PFSK-1 (cell line): ENCODE measurements around the gene GFRA1.

Experiments
- FOXP2 ChIP-seq: optimal IDR thresholded peaks from 2 replicates; pipeline ENCODE3; 2011; ENCODE audit warnings: borderline replicate concordance, control low read depth, inconsistent platforms; ENCODE audit not compliant: insufficient read depth; ENCODE audit errors: extremely low read length, extremely low read depth
- POLR2AphosphoS5 ChIP-seq: IDR thresholded peaks from 2 replicates; pipeline ENCODE4 v1.6.1; 2012; ENCODE audit warnings: low read depth, mild to moderate bottlenecking, control low read depth, low read length, moderate library complexity
- SIN3A ChIP-seq: IDR thresholded peaks from 2 replicates; pipeline ENCODE4 v1.6.1; 2012; ENCODE audit warnings: mild to moderate bottlenecking, low read length, moderate library complexity, borderline replicate concordance; ENCODE audit not compliant: insufficient read depth
- TAF1 ChIP-seq: IDR thresholded peaks from 2 replicates; pipeline ENCODE4 v1.6.1; 2012; ENCODE audit warnings: low read length, control low read depth, borderline replicate concordance; ENCODE audit not compliant: insufficient read depth
- TF ChIP-seq, protein P1 (sequence below), 2 experiments: IDR thresholded peaks; 2 replicates each; pipeline versions ENCODE4 v1.6.1 to v1.8.0; 2011 to 2012; ENCODE audit warnings: low read depth in 2 of 2, low read length in 2 of 2, control low read depth in 1 of 2, inconsistent platforms in 1 of 2, mild to moderate bottlenecking in 1 of 2, moderate library complexity in 1 of 2; ENCODE audit not compliant: insufficient read depth in 1 of 2

DNA sequence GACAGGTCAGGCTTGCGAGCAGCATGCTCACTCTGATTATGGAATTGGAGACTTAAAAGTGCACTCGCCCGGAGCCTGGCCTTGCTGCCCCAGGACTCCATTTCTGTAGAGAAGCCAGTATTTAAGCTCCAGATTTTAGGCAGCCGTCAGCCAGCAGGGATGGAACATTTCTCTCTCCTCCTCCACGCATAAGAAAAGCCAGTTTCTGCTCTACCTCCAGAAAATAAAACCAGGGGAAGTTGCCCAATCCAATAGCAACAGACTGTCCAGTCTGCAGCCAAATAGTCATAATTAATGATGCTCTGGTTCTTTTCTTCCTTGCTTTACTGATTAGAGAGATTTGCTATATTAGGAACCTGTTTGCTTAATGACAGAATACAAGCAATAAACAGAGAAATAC, 203.2 kb downstream of the GFRA1 start:
- TF ChIP-seq SIN3A (no peak), TAF1 (no peak), POLR2AphosphoS5 (no peak), FOXP2 (no peak)
- TF ChIP-seq, protein P1, sequence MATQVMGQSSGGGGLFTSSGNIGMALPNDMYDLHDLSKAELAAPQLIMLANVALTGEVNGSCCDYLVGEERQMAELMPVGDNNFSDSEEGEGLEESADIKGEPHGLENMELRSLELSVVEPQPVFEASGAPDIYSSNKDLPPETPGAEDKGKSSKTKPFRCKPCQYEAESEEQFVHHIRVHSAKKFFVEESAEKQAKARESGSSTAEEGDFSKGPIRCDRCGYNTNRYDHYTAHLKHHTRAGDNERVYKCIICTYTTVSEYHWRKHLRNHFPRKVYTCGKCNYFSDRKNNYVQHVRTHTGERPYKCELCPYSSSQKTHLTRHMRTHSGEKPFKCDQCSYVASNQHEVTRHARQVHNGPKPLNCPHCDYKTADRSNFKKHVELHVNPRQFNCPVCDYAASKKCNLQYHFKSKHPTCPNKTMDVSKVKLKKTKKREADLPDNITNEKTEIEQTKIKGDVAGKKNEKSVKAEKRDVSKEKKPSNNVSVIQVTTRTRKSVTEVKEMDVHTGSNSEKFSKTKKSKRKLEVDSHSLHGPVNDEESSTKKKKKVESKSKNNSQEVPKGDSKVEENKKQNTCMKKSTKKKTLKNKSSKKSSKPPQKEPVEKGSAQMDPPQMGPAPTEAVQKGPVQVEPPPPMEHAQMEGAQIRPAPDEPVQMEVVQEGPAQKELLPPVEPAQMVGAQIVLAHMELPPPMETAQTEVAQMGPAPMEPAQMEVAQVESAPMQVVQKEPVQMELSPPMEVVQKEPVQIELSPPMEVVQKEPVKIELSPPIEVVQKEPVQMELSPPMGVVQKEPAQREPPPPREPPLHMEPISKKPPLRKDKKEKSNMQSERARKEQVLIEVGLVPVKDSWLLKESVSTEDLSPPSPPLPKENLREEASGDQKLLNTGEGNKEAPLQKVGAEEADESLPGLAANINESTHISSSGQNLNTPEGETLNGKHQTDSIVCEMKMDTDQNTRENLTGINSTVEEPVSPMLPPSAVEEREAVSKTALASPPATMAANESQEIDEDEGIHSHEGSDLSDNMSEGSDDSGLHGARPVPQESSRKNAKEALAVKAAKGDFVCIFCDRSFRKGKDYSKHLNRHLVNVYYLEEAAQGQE (IDR thresholded peaks at IDR 0.05; ENCODE audit: insufficient read depth in 1 of 2, low read depth in 2 of 2, low read length in 2 of 2) = no peak
